Suppressor macrophage (primary cell): ENCODE results near the gene PM20D2.

Source experiments
- DNase-seq, 4 experiments: peaks; one replicate each; pipeline ENCODE4 v3.0.0-alpha.2; 2020 to 2022

PM20D2 gene

DNA sequence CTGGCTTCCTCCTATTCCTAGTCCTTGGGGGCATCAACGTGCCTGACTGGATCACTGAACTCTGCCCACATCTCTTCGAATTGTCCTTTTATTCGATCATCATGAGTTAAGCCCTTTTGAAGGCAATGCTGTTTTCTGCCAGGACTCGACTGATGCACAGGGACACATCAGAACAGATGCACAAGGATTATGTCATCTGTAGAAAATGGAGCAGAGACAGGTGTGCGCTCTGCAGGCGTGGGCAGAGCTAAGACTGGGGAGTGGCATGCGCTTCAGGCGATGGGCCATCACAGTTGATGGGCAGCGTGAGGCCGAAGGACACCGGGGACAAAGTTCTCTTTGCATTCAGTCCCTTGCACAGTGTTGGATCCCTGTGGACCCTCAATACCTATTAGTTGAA is 58.2 kb downstream of the PM20D2 start:
- DNase-seq = no peak

DNA sequence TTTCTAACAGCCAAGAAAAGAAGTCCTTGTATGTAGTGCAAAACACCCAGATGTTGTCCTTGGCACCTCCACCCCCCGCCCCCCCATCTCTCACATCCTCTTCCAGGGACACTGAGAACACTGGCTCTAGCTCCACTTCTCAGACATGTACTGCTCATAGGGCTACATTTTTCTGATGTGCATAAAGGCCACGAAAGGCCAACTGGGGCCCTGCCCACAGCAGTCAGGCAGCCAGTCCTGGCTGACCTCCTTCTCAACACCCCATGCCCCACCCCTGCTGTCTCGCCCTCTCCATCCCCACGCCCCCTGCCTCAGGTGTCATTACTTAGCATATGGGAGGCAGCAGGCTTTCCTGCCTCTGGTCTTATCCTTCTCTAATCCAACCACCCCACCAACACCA is 60.0 kb downstream of the PM20D2 start:
- DNase-seq = no peak

DNA sequence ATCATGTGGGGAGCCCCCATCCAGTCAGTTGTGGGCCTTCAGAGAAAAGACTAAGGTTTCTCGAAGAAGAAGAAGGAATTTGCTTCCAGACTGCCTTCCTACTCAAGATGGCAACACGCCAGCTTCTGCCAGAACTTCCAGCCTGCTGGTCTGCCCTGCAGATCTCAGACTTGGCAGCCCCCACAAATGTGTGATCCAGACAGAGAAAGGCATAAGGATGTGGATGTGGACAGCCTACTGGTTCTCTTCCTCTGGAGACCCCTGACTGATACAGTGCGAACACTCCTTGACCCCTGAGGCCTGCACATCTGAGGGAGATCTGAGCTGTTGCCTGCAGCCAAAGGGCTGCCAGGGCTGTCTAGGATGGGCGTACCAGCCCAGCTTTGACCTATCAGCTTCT is 62.7 kb downstream of the PM20D2 start:
- DNase-seq = peak in 2 of 4 experiments; percentile 12 to 16

DNA sequence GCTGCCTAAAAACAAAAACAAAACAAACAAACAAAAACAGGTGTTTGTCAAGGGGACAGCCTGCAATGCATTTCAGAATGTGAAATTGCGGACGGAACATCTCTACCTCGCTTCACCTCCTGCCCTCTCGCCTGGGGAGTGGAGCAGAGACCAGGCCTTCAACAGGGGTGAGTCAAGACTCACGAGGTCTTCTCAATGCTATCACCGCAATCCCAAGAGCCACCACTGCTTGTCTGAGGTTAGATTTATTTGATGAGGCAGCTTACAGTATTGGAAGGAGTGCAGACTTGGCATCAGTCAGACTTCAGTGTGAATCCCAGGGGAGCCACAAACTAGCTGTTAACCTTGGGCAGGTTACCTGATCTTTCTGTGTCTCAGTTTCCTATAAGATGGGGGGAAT is 63.6 kb downstream of the PM20D2 start:
- no peak for DNase-seq

DNA sequence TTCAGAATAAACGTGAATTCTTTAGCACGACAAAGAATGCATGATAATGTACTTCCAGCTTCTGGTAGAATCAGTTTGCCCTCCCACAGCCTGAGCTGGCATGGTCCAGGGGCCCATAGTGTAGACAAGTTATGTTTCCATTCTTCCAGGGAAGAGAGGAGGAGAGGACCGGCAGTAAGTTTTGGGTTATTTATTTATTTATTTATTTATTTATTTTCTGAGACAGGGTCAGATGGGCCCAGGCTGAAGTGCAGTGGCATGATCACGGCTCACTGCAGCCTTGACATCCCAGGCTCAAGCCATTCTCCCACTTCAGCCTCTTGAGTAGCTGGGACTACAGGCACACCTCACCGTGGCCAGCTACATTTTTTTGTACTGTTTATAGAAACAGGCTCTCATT is 66.6 kb downstream of the PM20D2 start:
- DNase-seq = no peak

DNA sequence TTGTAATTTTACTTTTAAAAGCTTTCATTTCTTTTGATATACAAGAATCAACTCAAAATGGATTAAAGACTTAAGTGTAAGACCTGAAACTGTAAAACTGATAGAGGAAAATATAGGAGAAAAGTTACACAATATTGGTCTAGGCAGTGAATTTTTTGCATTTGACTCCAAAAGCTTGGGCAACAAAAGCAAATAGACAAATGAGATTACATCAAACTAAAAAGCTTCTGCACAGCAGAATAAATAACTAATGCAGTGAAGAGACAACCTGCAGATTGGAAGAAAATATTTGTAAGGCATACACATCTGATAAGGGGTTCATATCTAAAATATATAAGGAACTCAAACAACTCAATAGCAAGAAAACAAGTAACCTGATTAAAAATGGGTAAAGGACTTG is 68.3 kb downstream of the PM20D2 start:
- DNase-seq = no peak
